Measurements from ENCODE around the gene SNRPD1. TPM values are rescaled to one million over a fixed set of nuclear protein-coding genes. Genes with fewer than 3 reads are reported as not detected.
"Not testable (repeated sequence)": the region's sequence is repeated elsewhere in the genome, so short reads cannot be mapped to it uniquely, and the experiment has no call there.

The SNRPD1 gene
- total and polyA plus RNA-seq, 9 donors: 61.2 to 140 (median 109) TPM

- DNase-seq: no peak
- Histone ChIP-seq H3K27me3 (ENCODE audit: control insufficient read depth, insufficient read depth, low read length) (no peaks in the 10 kb centered on the region), H3K27ac (ENCODE audit: low read length) (peak overlapping the region; percentile 76), H3K4me3 (ENCODE audit: low read length) (no peak overlapping the region), H3K9me3 (replicated peaks; ENCODE audit: control insufficient read depth, low read depth, low read length) (no peaks in the 10 kb centered on the region), H3K4me1 (ENCODE audit: control insufficient read depth, insufficient read depth, low read length) (no peaks in the 10 kb centered on the region), H3K36me3 (ENCODE audit: control insufficient read depth, insufficient read depth, low read length) (no peaks in the 10 kb centered on the region)
- WGBS (ENCODE audit: insufficient coverage): no CpG with 5 or more reads among the region's 2 CpGs
These were observed 52.0 kb downstream of the SNRPD1 start for GRCh38 chr18:21664069-21664468.

- H3K9me3 ChIP-seq (replicated peaks; ENCODE audit: control insufficient read depth, low read depth, low read length): no peaks in the 10 kb centered on the region
- no peak overlapping the region for H3K27ac ChIP-seq (ENCODE audit: low read length)
- H3K4me3 ChIP-seq (ENCODE audit: low read length): no peak overlapping the region
- no peaks in the 10 kb centered on the region for H3K36me3 ChIP-seq (ENCODE audit: control insufficient read depth, insufficient read depth, low read length)
- H3K4me1 ChIP-seq (ENCODE audit: control insufficient read depth, insufficient read depth, low read length): no peaks in the 10 kb centered on the region
- 55% methylated on average over 5 of the region's 9 CpGs for WGBS (ENCODE audit: insufficient coverage)
- H3K27me3 ChIP-seq (ENCODE audit: control insufficient read depth, insufficient read depth, low read length): no peaks in the 10 kb centered on the region
- DNase-seq: no peak
These were observed 57.7 kb downstream of the SNRPD1 start for GRCh38 chr18:21669736-21670285.

DNA sequence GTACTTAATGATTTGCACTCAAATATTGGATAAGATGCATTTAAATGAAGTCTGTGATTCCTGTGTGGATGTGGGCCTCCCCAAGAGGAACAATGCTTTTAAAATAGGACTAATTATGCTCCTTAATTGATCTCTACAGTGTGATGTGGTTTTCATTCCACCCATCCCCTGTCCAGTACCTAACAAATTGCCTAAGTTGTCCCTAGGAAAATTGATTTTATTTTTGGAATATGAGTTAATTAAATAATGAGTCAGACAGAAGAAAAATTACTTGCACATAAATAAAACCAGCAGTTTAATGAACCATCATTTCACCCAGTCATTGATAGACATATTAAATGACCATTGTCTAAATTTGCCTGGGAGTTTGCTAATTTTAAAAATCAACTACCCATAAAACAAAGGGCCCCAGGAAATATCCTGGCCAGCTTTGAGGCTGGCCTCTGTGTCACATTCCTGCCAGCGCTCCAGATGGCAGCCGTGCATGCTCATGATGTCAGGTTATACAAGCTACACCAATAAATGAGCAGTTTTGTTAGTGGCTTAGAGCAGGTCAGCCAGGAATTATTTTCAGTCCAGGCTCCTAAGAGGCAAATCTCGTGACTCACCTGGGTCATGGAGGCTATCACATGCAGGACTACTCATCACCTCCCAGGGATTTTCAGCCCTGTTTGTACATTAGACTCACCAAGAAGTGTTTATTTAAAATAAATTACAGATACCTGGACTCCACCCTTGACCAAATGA, 60.6 kb downstream of the SNRPD1 start:
- Histone ChIP-seq H3K4me3 (ENCODE audit: low read length) (no peak overlapping the region), H3K9me3 (replicated peaks; ENCODE audit: control insufficient read depth, low read depth, low read length) (no peaks in the 10 kb centered on the region), H3K27ac (ENCODE audit: low read length) (no peak overlapping the region), H3K4me1 (ENCODE audit: control insufficient read depth, insufficient read depth, low read length) (no peaks in the 10 kb centered on the region), H3K36me3 (ENCODE audit: control insufficient read depth, insufficient read depth, low read length) (no peaks in the 10 kb centered on the region), H3K27me3 (ENCODE audit: control insufficient read depth, insufficient read depth, low read length) (no peaks in the 10 kb centered on the region)
- 80% methylated on average over 1 of the region's 3 CpGs for WGBS (ENCODE audit: insufficient coverage)
- DNase-seq: peak; percentile 29

- not testable (repeated sequence) for DNase-seq; H3K9me3 ChIP-seq (replicated peaks; ENCODE audit: control insufficient read depth, low read depth, low read length); H3K27me3 ChIP-seq (ENCODE audit: control insufficient read depth, insufficient read depth, low read length); H3K27ac ChIP-seq (ENCODE audit: low read length); H3K4me3 ChIP-seq (ENCODE audit: low read length); H3K36me3 ChIP-seq (ENCODE audit: control insufficient read depth, insufficient read depth, low read length); H3K4me1 ChIP-seq (ENCODE audit: control insufficient read depth, insufficient read depth, low read length)
- 100% methylated on average over 2 of the region's 8 CpGs for WGBS (ENCODE audit: insufficient coverage)
These were observed 63.2 kb downstream of the SNRPD1 start for GRCh38 chr18:21675354-21675753.

DNA sequence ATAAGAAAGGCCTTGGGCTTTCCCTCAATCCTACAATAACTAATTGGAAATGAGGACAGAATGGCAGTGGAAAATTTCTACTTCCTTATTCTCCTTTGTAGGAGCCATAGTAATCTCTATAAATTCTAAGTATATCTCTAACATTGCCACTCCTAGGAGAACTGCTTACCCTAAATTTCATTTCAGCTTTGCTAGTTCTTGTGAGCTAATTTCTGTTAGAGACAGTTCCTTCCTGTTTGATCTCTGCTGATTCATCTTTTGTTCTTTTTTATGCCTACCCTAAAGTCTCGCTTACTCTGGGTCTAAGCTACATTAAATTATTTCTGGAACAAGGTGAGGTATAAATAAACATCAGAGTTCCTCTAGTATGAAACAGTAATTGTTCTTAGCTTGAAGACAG, 66.7 kb downstream of the SNRPD1 start:
- no CpG with 5 or more reads among the region's 1 CpG for WGBS (ENCODE audit: insufficient coverage)

DNA sequence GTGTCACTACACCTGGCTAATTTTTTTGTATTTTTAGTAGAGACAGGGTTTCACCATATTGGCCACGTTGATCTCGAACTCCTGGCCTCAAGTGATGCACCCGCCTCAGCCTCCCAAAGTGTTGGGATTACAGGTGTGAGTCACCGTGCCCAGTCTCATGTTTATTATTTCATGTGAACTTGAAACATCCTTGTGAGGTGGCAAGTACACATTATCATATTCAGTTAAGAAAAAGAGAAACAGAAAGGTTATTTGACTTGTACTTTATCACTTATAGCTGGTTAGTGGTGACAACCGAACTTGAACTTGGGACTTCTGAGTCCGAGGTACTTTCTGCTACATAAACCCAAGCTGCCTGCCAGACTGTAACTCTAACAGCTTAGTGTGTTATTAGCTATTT, 68.0 kb downstream of the SNRPD1 start:
- H3K27me3 ChIP-seq (ENCODE audit: control insufficient read depth, insufficient read depth, low read length): no peaks in the 10 kb centered on the region
- no CpG with 5 or more reads among the region's 6 CpGs for WGBS (ENCODE audit: insufficient coverage)
- no peaks in the 10 kb centered on the region for H3K36me3 ChIP-seq (ENCODE audit: control insufficient read depth, insufficient read depth, low read length)
- H3K27ac ChIP-seq (ENCODE audit: low read length): no peak overlapping the region
- H3K4me1 ChIP-seq (ENCODE audit: control insufficient read depth, insufficient read depth, low read length): no peaks in the 10 kb centered on the region
- H3K9me3 ChIP-seq (replicated peaks; ENCODE audit: control insufficient read depth, low read depth, low read length): no peaks in the 10 kb centered on the region
- no peak overlapping the region for H3K4me3 ChIP-seq (ENCODE audit: low read length)
- DNase-seq: no peak

More for the DNA sequence above, 66.7 kb downstream of the SNRPD1 start:
- no peak overlapping the region for H3K4me3 ChIP-seq (ENCODE audit: low read length)
- no peaks in the 10 kb centered on the region for H3K9me3 ChIP-seq (replicated peaks; ENCODE audit: control insufficient read depth, low read depth, low read length)
- no peak overlapping the region for H3K27ac ChIP-seq (ENCODE audit: low read length)
- H3K4me1 ChIP-seq (ENCODE audit: control insufficient read depth, insufficient read depth, low read length): no peaks in the 10 kb centered on the region
- no peaks in the 10 kb centered on the region for H3K36me3 ChIP-seq (ENCODE audit: control insufficient read depth, insufficient read depth, low read length)
- DNase-seq: peak; percentile 38
- no peaks in the 10 kb centered on the region for H3K27me3 ChIP-seq (ENCODE audit: control insufficient read depth, insufficient read depth, low read length)

DNA sequence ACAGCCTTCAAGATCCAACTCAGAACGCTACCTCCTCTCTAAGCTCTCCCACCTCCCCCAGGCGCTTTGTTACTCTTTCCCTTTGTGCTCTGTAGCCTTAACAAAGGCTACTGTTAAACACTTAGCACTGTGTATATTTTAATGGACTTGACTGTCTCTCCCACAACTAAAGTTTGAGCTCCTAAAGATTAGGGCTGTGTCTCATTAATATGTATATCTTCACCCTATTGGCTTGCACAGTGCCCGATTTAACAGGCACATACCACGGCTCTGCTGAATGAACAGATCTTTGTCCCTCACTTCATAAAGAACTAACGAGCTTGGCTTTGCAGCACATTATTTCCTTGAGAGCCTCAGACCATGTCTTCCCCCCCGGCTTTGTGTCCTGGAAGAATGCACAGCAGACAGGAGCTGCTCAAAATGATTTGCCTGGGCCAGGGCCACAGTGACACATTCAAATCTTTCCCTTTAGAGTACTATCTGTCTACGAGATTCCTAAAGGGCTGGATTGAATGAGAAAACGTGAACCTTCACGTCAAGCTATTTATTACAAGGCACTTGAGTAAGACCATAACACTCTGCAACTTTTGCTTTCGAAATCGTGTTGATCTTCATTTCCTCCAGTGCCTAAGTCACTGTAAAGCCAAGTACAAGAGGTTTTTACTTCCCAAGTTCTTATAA, 70.4 kb downstream of the SNRPD1 start:
- no peaks in the 10 kb centered on the region for H3K36me3 ChIP-seq (ENCODE audit: control insufficient read depth, insufficient read depth, low read length)
- DNase-seq: peak; percentile 84
- peak overlapping the region; percentile 9 for H3K4me3 ChIP-seq (ENCODE audit: low read length)
- 19% methylated on average over 8 of the region's 11 CpGs for WGBS (ENCODE audit: insufficient coverage)
- no peaks in the 10 kb centered on the region for H3K27me3 ChIP-seq (ENCODE audit: control insufficient read depth, insufficient read depth, low read length)
- no peaks in the 10 kb centered on the region for H3K9me3 ChIP-seq (replicated peaks; ENCODE audit: control insufficient read depth, low read depth, low read length)
- H3K4me1 ChIP-seq (ENCODE audit: control insufficient read depth, insufficient read depth, low read length): no peaks in the 10 kb centered on the region
- peak overlapping the region; percentile 79 for H3K27ac ChIP-seq (ENCODE audit: low read length)

Other genes starting within 250 kb of the SNRPD1 start
- gene ESCO1, start 11.6 kb upstream of the SNRPD1 start, total RNA-seq: 28.5 TPM
- gene ESCO1, start 11.6 kb upstream of the SNRPD1 start, polyA plus RNA-seq (ENCODE audit: insufficient read depth in 1 of 8, insufficient read length in 8 of 8, low replicate concordance in 1 of 8): 10 to 100 TPM; 16.9 to 20.7 (median 19.2) TPM
- gene ABHD3, start 92.5 kb downstream of the SNRPD1 start, total RNA-seq: 6.9 TPM
- 10 to 100 TPM in 4 of 8 donors, 1 to 10 TPM in 4; 7.1 to 13.8 (median 10.0) TPM for gene ABHD3, start 92.5 kb downstream of the SNRPD1 start, polyA plus RNA-seq (ENCODE audit: insufficient read depth in 1 of 8, insufficient read length in 8 of 8, low replicate concordance in 1 of 8)
- 58.9 TPM for gene MIB1, start 128.5 kb downstream of the SNRPD1 start, total RNA-seq
- 10 to 100 TPM; 24.4 to 47.9 (median 40.5) TPM for gene MIB1, start 128.5 kb downstream of the SNRPD1 start, polyA plus RNA-seq (ENCODE audit: insufficient read depth in 1 of 8, insufficient read length in 8 of 8, low replicate concordance in 1 of 8)

All from muscle of leg (tissue), 11 donors.